GM10248 (cell line): ENCODE results near the gene ARHGEF39.

ENCODE experiments used
- CTCF ChIA-PET: fragments of 300-600 bp; sonication (Branson Sonifier 250); formaldehyde crosslinking; extraction: SDS; loops from one replicate; lab custom pipeline; 2021; ENCODE audit warnings: antibody characterized with exemption; lab: Yijun Ruan, JAX
- POLR2A ChIA-PET: fragments of 350-650 bp; sonication (Branson Sonifier 250); formaldehyde crosslinking; extraction: SDS; loops from one replicate; lab custom pipeline; 2020; ENCODE audit warnings: antibody characterized with exemption; lab: Yijun Ruan, JAX
- DNase-seq: peaks from one replicate; pipeline ENCODE4 v3.0.0; 2012; ENCODE audit errors: extremely low spot score
- CTCF ChIP-seq: IDR thresholded peaks from 2 replicates; pipeline ENCODE4 v1.5.1; 2012; ENCODE audit warnings: mild to moderate bottlenecking, low read depth; ENCODE audit errors: extremely low read depth, missing control alignments, control extremely low read depth

The ARHGEF39 gene

GRCh38 chr9:35687306-35687705 lies 22.3 kb upstream of the ARHGEF39 start:
- no peak for DNase-seq
- no peak for TF ChIP-seq CTCF
- CTCF ChIA-PET, result interaction anchor here (2.1 to 2.4 kb wide), 2 partner anchors 9 to 12 kb away, joined by 10 to 23 read pairs; no protein-coding TSS in a partner anchor
- POLR2A ChIA-PET, result no interaction called here

GRCh38 chr9:35686222-35687203 lies 21.5 kb upstream of the ARHGEF39 start:
- ChIA-PET CTCF (interaction anchor here (1.2 to 4.9 kb wide), 3 partner anchors 9 to 10 kb away, joined by 3 to 76 read pairs (median 23); no protein-coding TSS in a partner anchor), POLR2A (no interaction called here)
- DNase-seq, result no peak

GRCh38 chr9:35685506-35685905 lies 20.5 kb upstream of the ARHGEF39 start:
- CTCF ChIA-PET, result interaction anchor here (0.8 to 4.9 kb wide), 5 partner anchors 8 to 49 kb away, joined by 3 to 76 read pairs (median 3); no protein-coding TSS in a partner anchor
- DNase-seq, result no peak
- POLR2A ChIA-PET, result no interaction called here
- no peak for TF ChIP-seq CTCF

More at GRCh38 chr9:35686222-35687203, 21.5 kb upstream of the ARHGEF39 start:
- TF ChIP-seq CTCF, result no peak

- ChIA-PET CTCF (interaction anchor here (0.8 to 4.9 kb wide), 5 partner anchors 11 to 50 kb away, joined by 3 to 76 read pairs (median 4); no protein-coding TSS in a partner anchor), POLR2A (no interaction called here)
- DNase-seq, result no peak
- TF ChIP-seq CTCF, result no peak
These were observed 19.9 kb upstream of the ARHGEF39 start for GRCh38 chr9:35684921-35685320.

- POLR2A ChIA-PET, result no interaction called here
- no peak for DNase-seq
- CTCF ChIA-PET, result interaction anchor here (0.8 to 4.9 kb wide), 11 partner anchors 9 to 71 kb away, joined by 3 to 76 read pairs (median 4); partner anchors contain the start of genes ARHGEF39, CA9, CCDC107 and RMRP
These were observed 18.3 kb upstream of the ARHGEF39 start for GRCh38 chr9:35683323-35683722.

More at GRCh38 chr9:35683323-35683722, 18.3 kb upstream of the ARHGEF39 start:
- TF ChIP-seq CTCF, result no peak
